Stimulated activated CD4-positive, alpha-beta T cell treated with anti-CD3 and anti-CD28 coated beads, Interleukin-2, amount 100 ng/mL, for 48 hours (primary cell): ENCODE measurements around the gene SSX3.
"Not testable (repeated sequence)": the region's sequence is repeated elsewhere in the genome, so short reads cannot be mapped to it uniquely, and the experiment has no call there.

Experiments used
- DNase-seq, 2 donors: peaks; one replicate each; pipeline ENCODE4 v3.0.0-alpha.2; 2020

The SSX3 gene

GRCh38 chrX:48356315-48357094 is at the start of gene SSX3:
Gene SSX3 (minus strand): TSS chrX:48356703. CDS start chrX:48355249, 1,454 bp downstream.
- DNase-seq: not testable (repeated sequence)

GRCh38 chrX:48397825-48398224 is 41.3 kb upstream of the SSX3 start:
- not testable (repeated sequence) for DNase-seq

- DNase-seq: not testable (repeated sequence)
These were observed 40.4 kb upstream of the SSX3 start for GRCh38 chrX:48396931-48397330.

GRCh38 chrX:48383239-48383638 is 26.7 kb upstream of the SSX3 start, which contains the start of gene SSX4:
Gene SSX4 (plus strand): TSS chrX:48383539. CDS start chrX:48384054, 515 bp downstream.
- DNase-seq: not testable (repeated sequence)

- not testable (repeated sequence) for DNase-seq
These were observed 13.9 kb upstream of the SSX3 start for GRCh38 chrX:48370408-48370807.

- DNase-seq: not testable (repeated sequence)
These were observed 11.4 kb upstream of the SSX3 start for GRCh38 chrX:48367717-48368408.

GRCh38 chrX:48359281-48359680 is 2.8 kb upstream of the SSX3 start:
- not testable (repeated sequence) for DNase-seq

- no peak for DNase-seq
These were observed 1.2 kb upstream of the SSX3 start for GRCh38 chrX:48357681-48358080.

GRCh38 chrX:48346059-48346458 is 10.4 kb downstream of the SSX3 start:
- not testable (repeated sequence) for DNase-seq

- not testable (repeated sequence) for DNase-seq
These were observed 42.5 kb downstream of the SSX3 start for GRCh38 chrX:48313996-48314395.

GRCh38 chrX:48306175-48306574 is 50.3 kb downstream of the SSX3 start:
- no peak for DNase-seq
